ENCODE data around the gene ENO2. TPM values are rescaled to one million over a fixed set of nuclear protein-coding genes. Genes with fewer than 3 reads are reported as not detected.

The ENO2 gene
- total RNA-seq, 1 donor from 2014 or later = 32.2 TPM

- H3K4me3 Mint-ChIP-seq = no peak overlapping the region
- no peak for DNase-seq (ENCODE audit: extremely low spot score, unreplicated experiment)
- H3K27me3 Mint-ChIP-seq = no peaks in the 10 kb centered on the region
- H3K9me3 Mint-ChIP-seq = no peaks in the 10 kb centered on the region
- H3K4me1 Mint-ChIP-seq (ENCODE audit: unreplicated experiment) = peaks cover 5% of the 10 kb centered on the region
- peak overlapping the region; percentile 5 for H3K27ac Mint-ChIP-seq
- peaks cover 4% of the 10 kb centered on the region for H3K36me3 Mint-ChIP-seq
- TF ChIP-seq, protein P1, sequence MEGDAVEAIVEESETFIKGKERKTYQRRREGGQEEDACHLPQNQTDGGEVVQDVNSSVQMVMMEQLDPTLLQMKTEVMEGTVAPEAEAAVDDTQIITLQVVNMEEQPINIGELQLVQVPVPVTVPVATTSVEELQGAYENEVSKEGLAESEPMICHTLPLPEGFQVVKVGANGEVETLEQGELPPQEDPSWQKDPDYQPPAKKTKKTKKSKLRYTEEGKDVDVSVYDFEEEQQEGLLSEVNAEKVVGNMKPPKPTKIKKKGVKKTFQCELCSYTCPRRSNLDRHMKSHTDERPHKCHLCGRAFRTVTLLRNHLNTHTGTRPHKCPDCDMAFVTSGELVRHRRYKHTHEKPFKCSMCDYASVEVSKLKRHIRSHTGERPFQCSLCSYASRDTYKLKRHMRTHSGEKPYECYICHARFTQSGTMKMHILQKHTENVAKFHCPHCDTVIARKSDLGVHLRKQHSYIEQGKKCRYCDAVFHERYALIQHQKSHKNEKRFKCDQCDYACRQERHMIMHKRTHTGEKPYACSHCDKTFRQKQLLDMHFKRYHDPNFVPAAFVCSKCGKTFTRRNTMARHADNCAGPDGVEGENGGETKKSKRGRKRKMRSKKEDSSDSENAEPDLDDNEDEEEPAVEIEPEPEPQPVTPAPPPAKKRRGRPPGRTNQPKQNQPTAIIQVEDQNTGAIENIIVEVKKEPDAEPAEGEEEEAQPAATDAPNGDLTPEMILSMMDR (conservative IDR thresholded peaks at IDR 0.05) = peak; percentile 61
These were observed 36.0 kb downstream of the ENO2 start for GRCh38 chr12:6950401-6950801.

- TF ChIP-seq, protein P1 (conservative IDR thresholded peaks at IDR 0.05) = no peak
- Mint-ChIP-seq H3K27ac (peak within 1 kb of the TSS; percentile 5), H3K4me3 (no peak within 1 kb of the TSS), H3K4me1 (ENCODE audit: unreplicated experiment) (peaks cover 5% of the 10 kb centered on the region), H3K36me3 (peaks cover 4% of the 10 kb centered on the region), H3K27me3 (no peaks in the 10 kb centered on the region), H3K9me3 (no peaks in the 10 kb centered on the region)
- no peak for DNase-seq (ENCODE audit: extremely low spot score, unreplicated experiment)
These were observed 36.6 kb downstream of the ENO2 start, which contains the start of gene PTPN6 for GRCh38 chr12:6950811-6951540. TSS of gene PTPN6 (plus strand) at chr12:6951356. CDS start at chr12:6951513, 157 bp downstream.

- Mint-ChIP-seq H3K9me3 (no peaks in the 10 kb centered on the region), H3K4me3 (no peak overlapping the region), H3K27ac (no peak overlapping the region), H3K4me1 (ENCODE audit: unreplicated experiment) (peaks cover 5% of the 10 kb centered on the region), H3K36me3 (peaks cover 4% of the 10 kb centered on the region), H3K27me3 (no peaks in the 10 kb centered on the region)
- DNase-seq (ENCODE audit: extremely low spot score, unreplicated experiment) = no peak
- TF ChIP-seq, protein P1 (conservative IDR thresholded peaks at IDR 0.05) = no peak
These were observed 37.3 kb downstream of the ENO2 start for GRCh38 chr12:6951551-6952120.

GRCh38 chr12:6952121-6952862, 37.9 kb downstream of the ENO2 start:
- no peak for DNase-seq (ENCODE audit: extremely low spot score, unreplicated experiment)
- peaks cover 4% of the 10 kb centered on the region for H3K36me3 Mint-ChIP-seq
- TF ChIP-seq, protein P1 (conservative IDR thresholded peaks at IDR 0.05) = no peak
- no peaks in the 10 kb centered on the region for H3K9me3 Mint-ChIP-seq
- H3K27me3 Mint-ChIP-seq = no peaks in the 10 kb centered on the region
- H3K27ac Mint-ChIP-seq = no peak overlapping the region
- no peak overlapping the region for H3K4me3 Mint-ChIP-seq
- H3K4me1 Mint-ChIP-seq (ENCODE audit: unreplicated experiment) = peaks cover 5% of the 10 kb centered on the region

- Mint-ChIP-seq H3K9me3 (no peaks in the 10 kb centered on the region), H3K36me3 (peaks cover 4% of the 10 kb centered on the region), H3K4me1 (ENCODE audit: unreplicated experiment) (peaks cover 5% of the 10 kb centered on the region), H3K27me3 (no peaks in the 10 kb centered on the region), H3K4me3 (no peak overlapping the region), H3K27ac (no peak overlapping the region)
- no peak for DNase-seq (ENCODE audit: extremely low spot score, unreplicated experiment)
- TF ChIP-seq, protein P1 (conservative IDR thresholded peaks at IDR 0.05) = no peak
These were observed 38.6 kb downstream of the ENO2 start for GRCh38 chr12:6952863-6953441.
